RWPE1 (cell line): ENCODE results near the gene STH.

Experiments
- CTCF ChIA-PET: fragments of 350-600 bp; sonication (Branson Sonifier 250); formaldehyde crosslinking; extraction: SDS; loops from one replicate; lab custom pipeline; 2021; lab: Yijun Ruan, JAX
- POLR2A ChIA-PET: fragments of 400-600 bp; formaldehyde crosslinking; extraction: SDS; loops from one replicate; lab custom pipeline; 2020; ENCODE audit warnings: antibody characterized with exemption; ENCODE audit not compliant: low non-redundant PET; lab: Yijun Ruan, JAX
- DNase-seq: peaks from one replicate; pipeline ENCODE4 v3.0.0; 2012; ENCODE audit warnings: low spot score
- H3K27ac ChIP-seq: fragments of 450-650 bp; 2 replicates; pipeline ENCODE4 v1.5.1; 2017
- TF ChIP-seq, protein P1 (sequence below): fragments of 450-650 bp; conservative IDR thresholded peaks from 2 replicates; pipeline ENCODE4 v1.5.1; 2017; ENCODE audit warnings: low read depth, mild to moderate bottlenecking

STH gene

DNA sequence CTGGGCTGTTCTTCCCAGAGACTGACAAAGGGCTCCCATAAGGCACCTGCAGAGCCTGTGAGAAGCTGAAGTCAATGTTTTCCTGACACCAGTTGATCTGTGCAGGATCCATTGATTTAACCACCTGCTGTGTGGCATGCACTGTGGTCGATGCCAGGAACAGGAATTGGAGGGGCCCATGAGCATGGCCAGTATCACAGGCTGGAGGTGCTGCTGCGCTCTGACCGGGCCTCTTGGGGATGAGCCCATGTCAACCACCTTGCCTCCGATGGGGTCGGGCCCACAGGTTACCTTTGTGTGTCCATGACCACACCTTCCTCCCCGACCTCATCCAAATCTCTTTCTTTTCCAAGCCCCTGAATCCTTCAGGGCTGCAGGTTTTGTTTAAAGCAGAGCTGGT is 18.2 kb upstream of the STH start:
- POLR2A ChIA-PET, result no interaction called here
- TF ChIP-seq, protein P1, sequence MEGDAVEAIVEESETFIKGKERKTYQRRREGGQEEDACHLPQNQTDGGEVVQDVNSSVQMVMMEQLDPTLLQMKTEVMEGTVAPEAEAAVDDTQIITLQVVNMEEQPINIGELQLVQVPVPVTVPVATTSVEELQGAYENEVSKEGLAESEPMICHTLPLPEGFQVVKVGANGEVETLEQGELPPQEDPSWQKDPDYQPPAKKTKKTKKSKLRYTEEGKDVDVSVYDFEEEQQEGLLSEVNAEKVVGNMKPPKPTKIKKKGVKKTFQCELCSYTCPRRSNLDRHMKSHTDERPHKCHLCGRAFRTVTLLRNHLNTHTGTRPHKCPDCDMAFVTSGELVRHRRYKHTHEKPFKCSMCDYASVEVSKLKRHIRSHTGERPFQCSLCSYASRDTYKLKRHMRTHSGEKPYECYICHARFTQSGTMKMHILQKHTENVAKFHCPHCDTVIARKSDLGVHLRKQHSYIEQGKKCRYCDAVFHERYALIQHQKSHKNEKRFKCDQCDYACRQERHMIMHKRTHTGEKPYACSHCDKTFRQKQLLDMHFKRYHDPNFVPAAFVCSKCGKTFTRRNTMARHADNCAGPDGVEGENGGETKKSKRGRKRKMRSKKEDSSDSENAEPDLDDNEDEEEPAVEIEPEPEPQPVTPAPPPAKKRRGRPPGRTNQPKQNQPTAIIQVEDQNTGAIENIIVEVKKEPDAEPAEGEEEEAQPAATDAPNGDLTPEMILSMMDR, result no peak
- CTCF ChIA-PET, result no interaction called here
- no peak overlapping the region for H3K27ac ChIP-seq
- DNase-seq, result no peak

DNA sequence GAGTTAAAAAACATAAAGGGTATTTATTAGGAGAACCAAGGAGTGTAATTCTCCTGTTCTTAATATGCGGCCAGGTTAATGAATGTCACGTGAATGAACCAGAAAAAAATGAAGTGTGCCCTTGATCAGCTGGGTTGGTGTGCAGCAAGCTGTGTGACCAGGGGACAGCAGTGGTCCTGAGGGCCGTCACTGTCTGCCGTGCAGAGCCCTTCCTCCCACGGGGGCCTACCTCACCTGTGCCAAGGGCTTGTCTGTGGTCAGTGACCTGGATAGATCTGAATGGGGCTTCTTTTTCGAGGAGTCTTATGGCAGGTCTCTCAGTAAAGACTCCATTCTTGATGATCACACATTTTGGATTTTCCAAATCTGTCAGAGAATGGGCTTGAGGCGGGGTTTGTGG is 17.7 kb upstream of the STH start:
- ChIA-PET CTCF (no interaction called here), POLR2A (no interaction called here)
- DNase-seq, result no peak
- H3K27ac ChIP-seq, result no peak overlapping the region
- TF ChIP-seq, protein P1, result no peak

DNA sequence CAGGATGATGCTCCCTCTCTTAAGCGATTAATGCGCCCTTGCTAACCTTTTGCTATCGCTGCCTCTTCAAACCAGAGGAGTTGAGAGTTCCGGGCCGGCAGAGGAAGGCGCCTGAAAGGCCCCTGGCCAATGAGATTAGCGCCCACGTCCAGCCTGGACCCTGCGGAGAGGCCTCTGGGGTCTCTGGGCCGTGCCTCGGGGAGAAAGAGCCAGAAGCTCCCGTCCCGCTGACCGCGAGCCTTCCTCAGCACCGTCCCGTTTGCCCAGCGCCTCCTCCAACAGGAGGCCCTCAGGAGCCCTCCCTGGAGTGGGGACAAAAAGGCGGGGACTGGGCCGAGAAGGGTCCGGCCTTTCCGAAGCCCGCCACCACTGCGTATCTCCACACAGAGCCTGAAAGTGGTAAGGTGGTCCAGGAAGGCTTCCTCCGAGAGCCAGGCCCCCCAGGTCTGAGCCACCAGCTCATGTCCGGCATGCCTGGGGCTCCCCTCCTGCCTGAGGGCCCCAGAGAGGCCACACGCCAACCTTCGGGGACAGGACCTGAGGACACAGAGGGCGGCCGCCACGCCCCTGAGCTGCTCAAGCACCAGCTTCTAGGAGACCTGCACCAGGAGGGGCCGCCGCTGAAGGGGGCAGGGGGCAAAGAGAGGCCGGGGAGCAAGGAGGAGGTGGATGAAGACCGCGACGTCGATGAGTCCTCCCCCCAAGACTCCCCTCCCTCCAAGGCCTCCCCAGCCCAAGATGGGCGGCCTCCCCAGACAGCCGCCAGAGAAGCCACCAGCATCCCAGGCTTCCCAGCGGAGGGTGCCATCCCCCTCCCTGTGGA is 16.0 kb upstream of the STH start:
- DNase-seq, result no peak
- TF ChIP-seq, protein P1, result no peak
- ChIA-PET POLR2A (no interaction called here), CTCF (interaction anchor here (0.9 kb wide), 1 partner anchor 34 kb away, joined by 4 read pairs; no protein-coding TSS in a partner anchor)
- H3K27ac ChIP-seq, result no peak overlapping the region

DNA sequence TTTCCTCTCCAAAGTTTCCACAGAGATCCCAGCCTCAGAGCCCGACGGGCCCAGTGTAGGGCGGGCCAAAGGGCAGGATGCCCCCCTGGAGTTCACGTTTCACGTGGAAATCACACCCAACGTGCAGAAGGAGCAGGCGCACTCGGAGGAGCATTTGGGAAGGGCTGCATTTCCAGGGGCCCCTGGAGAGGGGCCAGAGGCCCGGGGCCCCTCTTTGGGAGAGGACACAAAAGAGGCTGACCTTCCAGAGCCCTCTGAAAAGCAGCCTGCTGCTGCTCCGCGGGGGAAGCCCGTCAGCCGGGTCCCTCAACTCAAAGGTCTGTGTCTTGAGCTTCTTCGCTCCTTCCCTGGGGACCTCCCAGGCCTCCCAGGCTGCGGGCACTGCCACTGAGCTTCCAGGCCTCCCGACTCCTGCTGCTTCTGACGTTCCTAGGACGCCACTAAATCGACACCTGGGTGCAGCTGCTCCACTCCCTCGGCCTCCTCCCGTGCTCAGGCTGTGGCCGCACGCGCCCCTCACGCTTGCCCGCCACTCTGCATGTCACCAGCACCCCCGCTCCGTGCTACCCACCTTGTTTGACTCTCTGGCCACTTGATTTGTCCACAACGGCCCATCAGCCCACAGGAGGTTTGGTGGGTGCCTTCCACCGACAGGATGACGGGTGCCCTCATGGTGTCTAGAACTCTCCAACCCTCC is 15.3 kb upstream of the STH start:
- no peak overlapping the region for H3K27ac ChIP-seq
- ChIA-PET POLR2A (no interaction called here), CTCF (no interaction called here)
- DNase-seq, result no peak
- TF ChIP-seq, protein P1, result no peak

DNA sequence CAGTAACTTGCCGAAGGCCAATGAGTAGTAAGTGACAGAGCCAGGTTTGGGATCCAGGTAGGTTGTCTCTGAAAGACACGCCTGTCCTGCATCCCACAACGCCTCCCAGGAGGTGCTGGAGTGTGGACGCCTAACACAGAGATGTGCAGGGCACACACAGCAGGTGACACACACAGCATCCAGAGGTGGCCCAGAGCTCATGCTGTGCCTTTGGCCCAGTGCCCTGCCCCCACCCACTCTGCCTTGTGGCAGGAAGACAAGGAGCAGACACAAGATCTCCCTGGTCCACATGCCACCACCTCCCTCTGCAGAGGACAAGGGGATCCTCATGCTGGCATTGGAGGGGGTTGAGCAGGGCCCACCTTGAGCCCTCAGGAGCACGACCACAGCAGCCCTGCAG is 14.7 kb upstream of the STH start:
- POLR2A ChIA-PET, result no interaction called here
- TF ChIP-seq, protein P1, result no peak
- CTCF ChIA-PET, result interaction anchor here (0.5 kb wide), 1 partner anchor 26 kb away, joined by 3 read pairs; no protein-coding TSS in a partner anchor
- DNase-seq, result no peak
- no peak overlapping the region for H3K27ac ChIP-seq

DNA sequence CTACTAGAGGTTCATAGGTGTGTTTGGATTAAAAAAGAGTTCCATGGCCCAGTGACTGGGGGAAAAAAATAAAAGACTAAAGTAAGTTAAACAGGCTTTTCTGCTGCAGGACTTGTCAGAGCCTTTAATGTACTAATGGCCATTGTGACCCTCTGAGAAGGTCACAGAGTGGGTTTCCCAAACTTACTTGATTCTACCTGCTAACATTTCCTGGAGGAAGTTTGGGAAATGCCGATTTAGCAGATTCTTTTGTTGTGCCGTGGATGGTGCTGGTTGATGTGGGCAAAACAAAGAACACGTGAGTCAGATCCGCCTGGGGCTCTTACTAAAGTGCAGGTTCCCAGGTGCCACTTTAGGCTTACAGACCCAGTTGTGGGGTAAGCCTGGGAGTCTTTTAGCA is 13.6 kb upstream of the STH start:
- ChIA-PET CTCF (no interaction called here), POLR2A (no interaction called here)
- TF ChIP-seq, protein P1, result no peak

More for the DNA sequence above, 13.6 kb upstream of the STH start:
- no peak overlapping the region for H3K27ac ChIP-seq
- DNase-seq, result no peak
